Endothelial cell of umbilical vein (primary cell): ENCODE data around the gene KCNJ6. TPM values are rescaled to one million over a fixed set of nuclear protein-coding genes. Genes with fewer than 3 reads are reported as not detected.

ENCODE experiments used
- BruUV-seq: library from RNA; stranded (reverse); fragments of 400-500 nt; replicated peaks from 2 replicates; lab custom pipeline; 2021; lab: Mats Ljungman, UMichigan
- CTCF ChIA-PET: fragments of 300-600, 350-600 bp; sonication (Branson Sonifier 250); formaldehyde crosslinking; loops from one replicate; lab custom pipeline; 2021; ENCODE audit warnings: antibody characterized with exemption, inconsistent platforms; lab: Charles Lee
- POLR2A ChIA-PET: fragments of 300-600, 350-600 bp; sonication (Branson Sonifier 250); formaldehyde crosslinking; loops from one replicate; lab custom pipeline; 2021; ENCODE audit warnings: antibody characterized with exemption, inconsistent platforms; lab: Charles Lee
- DNase-seq: peaks from one replicate; pipeline ENCODE4 v3.0.0-alpha.2; 2011; ENCODE audit warnings: low read depth, low spot score
- FAIRE-seq: peaks from 2 replicates; lab custom pipeline; 2011; peaks lifted over from hg19 to GRCh38; lab: Jason Lieb, UNC
- H2AFZ ChIP-seq: 2 replicates; pipeline ENCODE4 v1.6.0; 2012; ENCODE audit warnings: low read depth, low read length, control low read depth, inconsistent platforms
- H3K27ac ChIP-seq: 2 replicates; pipeline ENCODE4 v1.5.1; 2011; ENCODE audit warnings: low read depth, mild to moderate bottlenecking, control low read depth, low read length, moderate library complexity; ENCODE audit not compliant: insufficient read depth
- H3K27me3 ChIP-seq, 2 experiments: 2 replicates each; pipeline versions ENCODE4 v1.6.0 to v1.6.1; 2011; ENCODE audit warnings: low read length in 2 of 2, mixed read lengths in 1 of 2; ENCODE audit not compliant: control insufficient read depth in 2 of 2, insufficient read depth in 2 of 2
- H3K36me3 ChIP-seq, 2 experiments: 2 replicates in 1 of 2; 3 replicates in 1 of 2; pipeline ENCODE4 v1.5.1; 2011; ENCODE audit warnings: low read length in 2 of 2, mild to moderate bottlenecking in 1 of 2, moderate library complexity in 1 of 2; ENCODE audit not compliant: control insufficient read depth in 2 of 2, insufficient read depth in 2 of 2; ENCODE audit errors: extremely low read depth in 1 of 2
- H3K4me1 ChIP-seq: 3 replicates; pipeline ENCODE4 v1.5.1; 2011; ENCODE audit warnings: mild to moderate bottlenecking, low read length; ENCODE audit not compliant: control insufficient read depth, insufficient read depth; ENCODE audit errors: extremely low read depth
- H3K4me2 ChIP-seq: 2 replicates; pipeline ENCODE4 v1.6.1; 2011; ENCODE audit warnings: low read length, control low read depth, mixed read lengths; ENCODE audit not compliant: insufficient read depth
- H3K4me3 ChIP-seq, 3 experiments: fragments of 200-600 bp in 1 of 3; sonication (generic), shearing (Covaris generic) in 1 of 3; replicated peaks in 1 of 3; 2 replicates each; pipeline ENCODE4 v1.5.1; 2011 to 2016; ENCODE audit warnings: control low read depth in 3 of 3, low read length in 3 of 3, mild to moderate bottlenecking in 2 of 3, inconsistent platforms in 1 of 3, low read depth in 1 of 3, moderate library complexity in 1 of 3; ENCODE audit not compliant: insufficient read depth in 1 of 3
- H3K79me2 ChIP-seq: 2 replicates; pipeline ENCODE4 v1.6.0; 2012; ENCODE audit warnings: low read length, inconsistent platforms; ENCODE audit not compliant: control insufficient read depth, insufficient read depth
- H3K9ac ChIP-seq: replicated peaks from 2 replicates; pipeline ENCODE3; 2011; ENCODE audit warnings: low read length, control low read depth; ENCODE audit not compliant: insufficient read depth; ENCODE audit errors: extremely low read depth
- H3K9me1 ChIP-seq: replicated peaks from 3 replicates; pipeline ENCODE4 v1.6.0; 2011; ENCODE audit warnings: mild to moderate bottlenecking, low read length; ENCODE audit not compliant: control insufficient read depth, insufficient read depth; ENCODE audit errors: extremely low read depth
- H3K9me3 ChIP-seq: replicated peaks from 2 replicates; pipeline ENCODE4 v1.5.1; 2012; ENCODE audit warnings: low read length, inconsistent platforms; ENCODE audit not compliant: control insufficient read depth, insufficient read depth
- H4K20me1 ChIP-seq: replicated peaks from 2 replicates; pipeline ENCODE3; 2011; ENCODE audit warnings: mild to moderate bottlenecking, low read length; ENCODE audit not compliant: control insufficient read depth, insufficient read depth; ENCODE audit errors: extremely low read depth
- GATA2 ChIP-seq: IDR thresholded peaks from 2 replicates; pipeline ENCODE4 v1.7.0; 2011; ENCODE audit warnings: low read depth, mild to moderate bottlenecking, moderate library complexity, mixed read lengths, low read length; ENCODE audit not compliant: insufficient read length, insufficient read depth
- JUN ChIP-seq: IDR thresholded peaks from 2 replicates; pipeline ENCODE4 v1.6.1; 2011; ENCODE audit warnings: borderline replicate concordance, low read depth; ENCODE audit not compliant: insufficient read length, insufficient read depth
- POLR2AphosphoS5 ChIP-seq: IDR thresholded peaks from 2 replicates; pipeline ENCODE4 v1.6.1; 2012; ENCODE audit warnings: low read depth, mild to moderate bottlenecking, control low read depth, low read length, moderate library complexity; ENCODE audit not compliant: insufficient read depth
- dilution Hi-C: fragments of 300-500 bp; cut with MboI; formaldehyde crosslinking; loops from one replicate; pipeline ENCODE4 v1.15.0; 2019; ENCODE audit warnings: low sequenced_read_pairs; ENCODE audit not compliant: extremely low pct_ligation_motif_present
- intact Hi-C: fragments of 100-400 bp; cut with micrococcal nuclease; formaldehyde crosslinking; loops from one replicate; pipeline ENCODE4 v1.10.0; 2022
- polyA plus RNA-seq, 4 experiments: library from polyadenylated mRNA; depleted of rRNA in 3 of 4; stranded (reverse) in 3 of 4; unstranded in 1 of 4; fragments of >200 nt; gene quantifications; 2 replicates each; pipeline versions ENCODE4 v1.2.1 to v1.2.3, GENCODE V29; 2011 to 2012; ENCODE audit warnings: missing spikeins in 1 of 4
- total RNA-seq: library from RNA; stranded (reverse); gene quantifications from 2 replicates; pipeline ENCODE4 v1.2.3, GENCODE V29; 2021
- TF ChIP-seq, protein P1 (sequence below): IDR thresholded peaks from 2 replicates; pipeline ENCODE4 v1.6.1; 2011; ENCODE audit not compliant: insufficient read depth, insufficient read length
- TF ChIP-seq, protein P2 (sequence below), 2 donors: IDR thresholded peaks; 1 replicate in 1 of 2; 2 replicates in 1 of 2; pipeline ENCODE4 v1.5.1; 2011; ENCODE audit warnings: low read length in 2 of 2, mild to moderate bottlenecking in 2 of 2, moderate library complexity in 2 of 2, control low read depth in 1 of 2, inconsistent platforms in 1 of 2, low read depth in 1 of 2; ENCODE audit not compliant: insufficient read depth in 1 of 2; ENCODE audit errors: extremely low read depth in 1 of 2

Gene KCNJ6
- total and polyA plus RNA-seq, 2 donors (not counting 3 experiments of a cell fraction or from before 2014, with no cell fraction given), result not detected

DNA sequence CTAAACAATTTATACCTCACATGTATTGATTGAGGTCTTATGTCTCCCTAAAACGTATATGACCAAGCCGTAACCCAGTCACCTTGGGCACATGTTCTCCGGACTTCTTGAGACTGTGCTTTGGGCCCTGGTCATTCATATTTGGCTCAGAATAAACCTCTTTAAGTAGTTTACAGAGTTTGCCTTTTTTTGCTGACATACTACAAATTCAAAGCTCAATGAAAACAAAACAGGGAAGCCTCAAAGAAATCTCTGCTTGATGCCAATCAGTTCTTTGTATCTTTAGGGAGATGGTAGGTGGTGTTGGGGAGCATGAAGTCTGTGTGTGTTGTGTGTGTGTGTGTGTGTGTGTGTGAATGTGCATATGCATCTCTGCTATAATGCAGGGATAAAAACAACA, 247.0 kb downstream of the KCNJ6 start:
- no TSS peak for BruUV-seq
- Histone ChIP-seq H3K27ac (no peak overlapping the region), H3K4me2 (no peak overlapping the region), H3K27me3 (peaks cover 0 to 6% of the 10 kb centered on the region in 2 experiments), H3K36me3 (no peaks in the 10 kb centered on the region), H3K4me1 (peaks cover 13% of the 10 kb centered on the region), H2AFZ (no peak overlapping the region), H3K4me3 (no peak overlapping the region), H3K9ac (no peak overlapping the region), H4K20me1 (no peaks in the 10 kb centered on the region), H3K79me2 (no peaks in the 10 kb centered on the region), H3K9me1 (no peaks in the 10 kb centered on the region), H3K9me3 (no peaks in the 10 kb centered on the region)
- intact Hi-C loops (no loop called here), dilution Hi-C loops (no loop called here)
- TF ChIP-seq, protein P1, sequence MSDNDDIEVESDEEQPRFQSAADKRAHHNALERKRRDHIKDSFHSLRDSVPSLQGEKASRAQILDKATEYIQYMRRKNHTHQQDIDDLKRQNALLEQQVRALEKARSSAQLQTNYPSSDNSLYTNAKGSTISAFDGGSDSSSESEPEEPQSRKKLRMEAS, result no peak
- TF ChIP-seq, protein P2, sequence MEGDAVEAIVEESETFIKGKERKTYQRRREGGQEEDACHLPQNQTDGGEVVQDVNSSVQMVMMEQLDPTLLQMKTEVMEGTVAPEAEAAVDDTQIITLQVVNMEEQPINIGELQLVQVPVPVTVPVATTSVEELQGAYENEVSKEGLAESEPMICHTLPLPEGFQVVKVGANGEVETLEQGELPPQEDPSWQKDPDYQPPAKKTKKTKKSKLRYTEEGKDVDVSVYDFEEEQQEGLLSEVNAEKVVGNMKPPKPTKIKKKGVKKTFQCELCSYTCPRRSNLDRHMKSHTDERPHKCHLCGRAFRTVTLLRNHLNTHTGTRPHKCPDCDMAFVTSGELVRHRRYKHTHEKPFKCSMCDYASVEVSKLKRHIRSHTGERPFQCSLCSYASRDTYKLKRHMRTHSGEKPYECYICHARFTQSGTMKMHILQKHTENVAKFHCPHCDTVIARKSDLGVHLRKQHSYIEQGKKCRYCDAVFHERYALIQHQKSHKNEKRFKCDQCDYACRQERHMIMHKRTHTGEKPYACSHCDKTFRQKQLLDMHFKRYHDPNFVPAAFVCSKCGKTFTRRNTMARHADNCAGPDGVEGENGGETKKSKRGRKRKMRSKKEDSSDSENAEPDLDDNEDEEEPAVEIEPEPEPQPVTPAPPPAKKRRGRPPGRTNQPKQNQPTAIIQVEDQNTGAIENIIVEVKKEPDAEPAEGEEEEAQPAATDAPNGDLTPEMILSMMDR (IDR thresholded peaks at IDR 0.05; ENCODE audit: extremely low read depth in 1 of 2, insufficient read depth in 1 of 2, low read depth in 1 of 2, low read length in 2 of 2), result no peak
- TF ChIP-seq JUN, result no peak
- TF ChIP-seq GATA2, result no peak
- TF ChIP-seq POLR2AphosphoS5, result no peak
- no peak for DNase-seq
- FAIRE-seq, result no peak
- POLR2A ChIA-PET, result interaction anchor here (0.6 kb wide), 1 partner anchor 105 kb away, joined by 3 read pairs; no protein-coding TSS in a partner anchor
- CTCF ChIA-PET, result no interaction called here
